NCI-H1694 treated with DMSO at 0.1 percent for 48 hours (cell line): ENCODE measurements around the gene KIF2A.

Source experiments
- DNase-seq: peaks from one replicate; lab custom pipeline; 2025; lab: John Stamatoyannopoulos, UW

The KIF2A gene

GRCh38 chr5:62305715-62306322 lies at the start of gene KIF2A:
Gene KIF2A (plus strand): TSS chr5:62306206. CDS start chr5:62306473, 267 bp downstream.
- DNase-seq, result peak; percentile 77

GRCh38 chr5:62257020-62257367 lies 49.0 kb upstream of the KIF2A start:
- peak; percentile 35 for DNase-seq

GRCh38 chr5:62258654-62259053 lies 47.4 kb upstream of the KIF2A start:
- DNase-seq, result no peak

- DNase-seq, result peak; percentile 23
Observed at GRCh38 chr5:62259699-62260250, 46.2 kb upstream of the KIF2A start.

- peak; percentile 62 for DNase-seq
Observed at GRCh38 chr5:62260513-62260912, 45.5 kb upstream of the KIF2A start.

GRCh38 chr5:62263401-62263800 lies 42.6 kb upstream of the KIF2A start:
- no peak for DNase-seq

- no peak for DNase-seq
Observed at GRCh38 chr5:62265648-62266112, 40.3 kb upstream of the KIF2A start.

- DNase-seq, result no peak
Observed at GRCh38 chr5:62266573-62266972, 39.4 kb upstream of the KIF2A start.

GRCh38 chr5:62268234-62268633 lies 37.8 kb upstream of the KIF2A start:
- no peak for DNase-seq

- no peak for DNase-seq
Observed at GRCh38 chr5:62268792-62269191, 37.2 kb upstream of the KIF2A start.

GRCh38 chr5:62271370-62271769 lies 34.6 kb upstream of the KIF2A start:
- no peak for DNase-seq

GRCh38 chr5:62271870-62272269 lies 34.1 kb upstream of the KIF2A start:
- no peak for DNase-seq

GRCh38 chr5:62273687-62274086 lies 32.3 kb upstream of the KIF2A start:
- no peak for DNase-seq

- no peak for DNase-seq
Observed at GRCh38 chr5:62275581-62275980, 30.4 kb upstream of the KIF2A start.

GRCh38 chr5:62281411-62281810 lies 24.6 kb upstream of the KIF2A start:
- no peak for DNase-seq

GRCh38 chr5:62282064-62282463 lies 23.9 kb upstream of the KIF2A start:
- no peak for DNase-seq

- DNase-seq, result no peak
Observed at GRCh38 chr5:62283005-62283404, 23.0 kb upstream of the KIF2A start.

- DNase-seq, result no peak
Observed at GRCh38 chr5:62283861-62284260, 22.1 kb upstream of the KIF2A start.

- DNase-seq, result no peak
Observed at GRCh38 chr5:62284946-62285891, 20.8 kb upstream of the KIF2A start.

GRCh38 chr5:62286834-62287233 lies 19.2 kb upstream of the KIF2A start:
- no peak for DNase-seq

GRCh38 chr5:62287237-62287636 lies 18.8 kb upstream of the KIF2A start:
- no peak for DNase-seq

GRCh38 chr5:62288118-62288517 lies 17.9 kb upstream of the KIF2A start:
- no peak for DNase-seq

GRCh38 chr5:62289813-62290212 lies 16.2 kb upstream of the KIF2A start:
- no peak for DNase-seq
